Endodermal cell (in vitro differentiated cells): ENCODE measurements around the gene IFITM1. TPM values are rescaled to one million over a fixed set of nuclear protein-coding genes. Genes with fewer than 3 reads are reported as not detected.

ENCODE experiments used
- DNase-seq: peaks from one replicate; pipeline ENCODE4 v3.0.0-alpha.2; 2017
- H3K27ac ChIP-seq: 2 replicates; pipeline ENCODE4 v1.5.1; 2013; ENCODE audit warnings: mild to moderate bottlenecking, low read depth, low read length, moderate library complexity
- H3K27me3 ChIP-seq: 2 replicates; pipeline ENCODE4 v1.6.1; 2013; ENCODE audit warnings: mild to moderate bottlenecking, low read length, moderate library complexity; ENCODE audit not compliant: insufficient read depth, control insufficient read depth, poor library complexity, severe bottlenecking
- H3K36me3 ChIP-seq: 2 replicates; pipeline ENCODE4 v1.7.0; 2013; ENCODE audit warnings: mild to moderate bottlenecking, low read length, moderate library complexity; ENCODE audit not compliant: control insufficient read depth, insufficient read depth
- H3K4me1 ChIP-seq: one replicate; pipeline ENCODE4 v1.7.0; 2013; ENCODE audit warnings: low read length; ENCODE audit not compliant: control insufficient read depth, insufficient read depth
- H3K4me3 ChIP-seq: 2 replicates; pipeline ENCODE4 v1.5.1; 2013; ENCODE audit warnings: mild to moderate bottlenecking, low read length, moderate library complexity
- H3K9ac ChIP-seq: 2 replicates; pipeline ENCODE4 v1.6.1; 2013; ENCODE audit warnings: mild to moderate bottlenecking, low read length, moderate library complexity; ENCODE audit not compliant: poor library complexity, severe bottlenecking; ENCODE audit errors: extremely low read depth
- H3K9me3 ChIP-seq: 2 replicates; pipeline ENCODE4 v1.6.1; 2013; ENCODE audit warnings: mild to moderate bottlenecking, low read length, moderate library complexity; ENCODE audit not compliant: control insufficient read depth
- H3K27ac Mint-ChIP-seq: 2 replicates; pipeline ENCODE4 v1.8.0; 2020; ENCODE audit warnings: mixed read lengths
- H3K27me3 Mint-ChIP-seq: 2 replicates; pipeline ENCODE4 v1.8.0; 2021; ENCODE audit warnings: mild to moderate bottlenecking, mixed read lengths; ENCODE audit not compliant: insufficient read depth
- H3K36me3 Mint-ChIP-seq: 2 replicates; pipeline ENCODE4 v1.8.0; 2020; ENCODE audit warnings: low read depth, mixed read lengths
- H3K4me1 Mint-ChIP-seq: 2 replicates; pipeline ENCODE4 v1.8.0; 2020; ENCODE audit warnings: mixed read lengths
- H3K4me3 Mint-ChIP-seq: 2 replicates; pipeline ENCODE4 v1.8.0; 2020; ENCODE audit warnings: mild to moderate bottlenecking, moderate library complexity, mixed read lengths
- H3K9me3 Mint-ChIP-seq: 2 replicates; pipeline ENCODE4 v1.8.0; 2020; ENCODE audit warnings: mild to moderate bottlenecking, mixed read lengths
- CTCF ChIP-seq: fragments of 200-600 bp; sonication (generic); conservative IDR thresholded peaks from 2 replicates; pipeline ENCODE4 v1.5.0; 2021; ENCODE audit warnings: antibody characterized with exemption, mild to moderate bottlenecking
- WGBS, 2 experiments: methylation state at CpG; one replicate each; pipeline versions ENCODE4 v1.1.5 to v1.1.7; 2013; ENCODE audit warnings: missing lambda C conversion rate in 2 of 2, mixed read lengths in 1 of 2; ENCODE audit not compliant: insufficient coverage in 1 of 2, insufficient read length in 1 of 2; 5-methylcytosine and 5-hydroxymethylcytosine counted together
- total RNA-seq, 2 donors: library from RNA; stranded (reverse); fragmentation: NEBNext Ultra II Directional in 1 of 2; extraction: Animal tissue kit (Norgen Biotek cat#: 25700) in 1 of 2; gene quantifications; 2 replicates in 1 of 2; 3 replicates in 1 of 2; pipeline ENCODE4 v1.2.1, GENCODE V29; 2021

Gene IFITM1
- total RNA-seq, 2 donors from 2014 or later = 211 to 558 TPM

DNA sequence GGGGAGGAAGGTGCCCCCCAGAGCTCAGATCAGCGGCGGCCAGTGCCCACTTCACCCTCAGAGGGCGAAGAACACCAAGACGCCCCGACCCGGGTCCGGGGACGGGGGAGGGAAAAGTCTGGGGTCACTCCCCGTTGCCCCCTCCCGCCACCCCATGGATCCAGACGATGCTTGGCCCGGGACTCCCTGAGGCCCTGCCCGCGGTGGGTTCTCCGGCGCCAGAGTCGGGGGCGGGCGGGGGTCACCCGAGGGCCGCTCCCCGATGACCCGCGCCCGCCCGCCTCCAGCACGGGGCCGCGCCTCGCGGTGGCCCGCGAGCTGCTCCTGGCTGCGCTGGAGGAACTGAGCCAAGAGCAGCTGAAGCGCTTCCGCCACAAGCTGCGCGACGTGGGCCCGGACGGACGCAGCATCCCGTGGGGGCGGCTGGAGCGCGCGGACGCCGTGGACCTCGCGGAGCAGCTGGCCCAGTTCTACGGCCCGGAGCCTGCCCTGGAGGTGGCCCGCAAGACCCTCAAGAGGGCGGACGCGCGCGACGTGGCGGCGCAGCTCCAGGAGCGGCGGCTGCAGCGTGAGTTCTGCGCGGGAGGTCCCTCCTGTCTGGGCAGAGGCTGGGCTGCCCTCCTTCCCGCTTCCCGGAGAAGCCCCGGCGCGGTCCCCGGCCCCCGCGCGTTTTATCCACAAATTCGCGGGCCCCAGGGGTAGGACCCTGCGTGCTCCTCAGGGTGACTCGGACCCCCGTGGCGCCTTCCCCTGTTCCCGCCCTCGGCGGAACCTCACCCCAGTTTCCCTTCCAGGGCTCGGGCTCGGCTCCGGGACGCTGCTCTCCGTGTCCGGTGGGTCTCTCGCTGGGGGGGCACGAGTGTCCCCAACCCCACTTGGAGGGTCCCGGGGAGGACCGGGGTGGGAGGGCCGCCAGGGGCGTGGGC is 34.5 kb upstream of the IFITM1 start:
- H3K4me3 Mint-ChIP-seq = no peak overlapping the region
- H3K9me3 Mint-ChIP-seq = no peaks in the 10 kb centered on the region
- Histone ChIP-seq H3K9ac (no peak overlapping the region), H3K36me3 (no peaks in the 10 kb centered on the region), H3K4me1 (no peaks in the 10 kb centered on the region), H3K27me3 (peaks cover 46% of the 10 kb centered on the region), H3K9me3 (no peaks in the 10 kb centered on the region), H3K27ac (no peak overlapping the region), H3K4me3 (no peak overlapping the region)
- no peaks in the 10 kb centered on the region for H3K4me1 Mint-ChIP-seq
- no peaks in the 10 kb centered on the region for H3K36me3 Mint-ChIP-seq
- whole genome bisulfite sequencing, 2 experiments = 75 to 87% methylated on average over 42 to 97 of the region's 97 CpGs
- peaks cover 50% of the 10 kb centered on the region for H3K27me3 Mint-ChIP-seq
- no peak overlapping the region for H3K27ac Mint-ChIP-seq
- no peak for TF ChIP-seq CTCF
- DNase-seq = peak; percentile 40

DNA sequence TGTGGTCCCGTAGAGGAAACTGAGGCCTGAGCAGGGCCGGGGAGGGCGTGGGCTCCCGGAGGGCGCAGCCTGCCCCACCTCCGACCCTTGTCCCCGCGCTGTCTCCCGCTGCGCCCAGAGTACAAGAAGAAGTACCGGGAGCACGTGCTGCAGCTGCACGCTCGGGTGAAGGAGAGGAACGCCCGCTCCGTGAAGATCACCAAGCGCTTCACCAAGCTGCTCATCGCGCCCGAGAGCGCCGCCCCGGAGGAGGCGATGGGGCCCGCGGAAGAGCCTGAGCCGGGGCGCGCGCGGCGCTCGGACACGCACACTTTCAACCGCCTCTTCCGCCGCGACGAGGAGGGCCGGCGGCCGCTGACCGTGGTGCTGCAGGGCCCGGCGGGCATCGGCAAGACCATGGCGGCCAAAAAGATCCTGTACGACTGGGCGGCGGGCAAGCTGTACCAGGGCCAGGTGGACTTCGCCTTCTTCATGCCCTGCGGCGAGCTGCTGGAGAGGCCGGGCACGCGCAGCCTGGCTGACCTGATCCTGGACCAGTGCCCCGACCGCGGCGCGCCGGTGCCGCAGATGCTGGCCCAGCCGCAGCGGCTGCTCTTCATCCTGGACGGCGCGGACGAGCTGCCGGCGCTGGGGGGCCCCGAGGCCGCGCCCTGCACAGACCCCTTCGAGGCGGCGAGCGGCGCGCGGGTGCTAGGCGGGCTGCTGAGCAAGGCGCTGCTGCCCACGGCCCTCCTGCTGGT is 33.7 kb upstream of the IFITM1 start:
- 11 to 32% methylated on average over 36 to 85 of the region's 85 CpGs for WGBS, 2 experiments
- Mint-ChIP-seq H3K4me1 (no peaks in the 10 kb centered on the region), H3K4me3 (no peak overlapping the region), H3K27ac (no peak overlapping the region), H3K9me3 (no peaks in the 10 kb centered on the region), H3K27me3 (peaks cover 52% of the 10 kb centered on the region), H3K36me3 (no peaks in the 10 kb centered on the region)
- peak; percentile 42 for DNase-seq
- no peak overlapping the region for H3K27ac ChIP-seq
- H3K4me3 ChIP-seq = no peak overlapping the region
- no peak for TF ChIP-seq CTCF
- H3K9ac ChIP-seq = no peak overlapping the region
- no peaks in the 10 kb centered on the region for H3K4me1 ChIP-seq
- no peaks in the 10 kb centered on the region for H3K9me3 ChIP-seq
- H3K36me3 ChIP-seq = no peaks in the 10 kb centered on the region
- H3K27me3 ChIP-seq = peaks cover 46% of the 10 kb centered on the region

DNA sequence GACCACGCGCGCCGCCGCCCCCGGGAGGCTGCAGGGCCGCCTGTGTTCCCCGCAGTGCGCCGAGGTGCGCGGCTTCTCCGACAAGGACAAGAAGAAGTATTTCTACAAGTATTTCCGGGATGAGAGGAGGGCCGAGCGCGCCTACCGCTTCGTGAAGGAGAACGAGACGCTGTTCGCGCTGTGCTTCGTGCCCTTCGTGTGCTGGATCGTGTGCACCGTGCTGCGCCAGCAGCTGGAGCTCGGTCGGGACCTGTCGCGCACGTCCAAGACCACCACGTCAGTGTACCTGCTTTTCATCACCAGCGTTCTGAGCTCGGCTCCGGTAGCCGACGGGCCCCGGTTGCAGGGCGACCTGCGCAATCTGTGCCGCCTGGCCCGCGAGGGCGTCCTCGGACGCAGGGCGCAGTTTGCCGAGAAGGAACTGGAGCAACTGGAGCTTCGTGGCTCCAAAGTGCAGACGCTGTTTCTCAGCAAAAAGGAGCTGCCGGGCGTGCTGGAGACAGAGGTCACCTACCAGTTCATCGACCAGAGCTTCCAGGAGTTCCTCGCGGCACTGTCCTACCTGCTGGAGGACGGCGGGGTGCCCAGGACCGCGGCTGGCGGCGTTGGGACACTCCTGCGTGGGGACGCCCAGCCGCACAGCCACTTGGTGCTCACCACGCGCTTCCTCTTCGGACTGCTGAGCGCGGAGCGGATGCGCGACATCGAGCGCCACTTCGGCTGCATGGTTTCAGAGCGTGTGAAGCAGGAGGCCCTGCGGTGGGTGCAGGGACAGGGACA is 32.9 kb upstream of the IFITM1 start:
- H3K4me3 ChIP-seq = no peak overlapping the region
- H3K36me3 ChIP-seq = no peaks in the 10 kb centered on the region
- H3K9me3 ChIP-seq = no peaks in the 10 kb centered on the region
- DNase-seq = peak; percentile 46
- H3K36me3 Mint-ChIP-seq = no peaks in the 10 kb centered on the region
- no peak for TF ChIP-seq CTCF
- WGBS, 2 experiments = 72 to 84% methylated on average over 46 to 79 of the region's 79 CpGs
- no peak overlapping the region for H3K27ac Mint-ChIP-seq
- no peak overlapping the region for H3K27ac ChIP-seq
- no peak overlapping the region for H3K4me3 Mint-ChIP-seq
- H3K4me1 Mint-ChIP-seq = no peaks in the 10 kb centered on the region
- H3K27me3 ChIP-seq = peaks cover 46% of the 10 kb centered on the region
- no peaks in the 10 kb centered on the region for H3K9me3 Mint-ChIP-seq
- H3K27me3 Mint-ChIP-seq = peaks cover 53% of the 10 kb centered on the region
- H3K9ac ChIP-seq = no peak overlapping the region
- H3K4me1 ChIP-seq = no peaks in the 10 kb centered on the region
